PC-9 (cell line): Measurements from ENCODE around the gene SH3RF1.

ENCODE experiments used
- CTCF ChIP-seq: fragments of 200-600 bp; sonication (generic); conservative IDR thresholded peaks from 2 replicates; pipeline ENCODE4 v1.6.1; 2017; ENCODE audit warnings: mixed run types, antibody characterized with exemption, mild to moderate bottlenecking, moderate library complexity
- EZH2 ChIP-seq: fragments of 200-600 bp; sonication (generic); IDR thresholded peaks from 2 replicates; pipeline ENCODE4 v1.8.0; 2017; ENCODE audit warnings: antibody characterized with exemption, low read depth

GRCh38 chr4:169259271-169259670 lies 11.5 kb downstream of the SH3RF1 start:
- TF ChIP-seq EZH2 (no peak), CTCF (no peak)
